ENCODE results near the gene CCSAP. TPM values are rescaled to one million over a fixed set of nuclear protein-coding genes. Genes with fewer than 3 reads are reported as not detected.

Gene CCSAP
- total RNA-seq, 2 donors from 2014 or later, result 9.3 to 10.9 TPM

DNA sequence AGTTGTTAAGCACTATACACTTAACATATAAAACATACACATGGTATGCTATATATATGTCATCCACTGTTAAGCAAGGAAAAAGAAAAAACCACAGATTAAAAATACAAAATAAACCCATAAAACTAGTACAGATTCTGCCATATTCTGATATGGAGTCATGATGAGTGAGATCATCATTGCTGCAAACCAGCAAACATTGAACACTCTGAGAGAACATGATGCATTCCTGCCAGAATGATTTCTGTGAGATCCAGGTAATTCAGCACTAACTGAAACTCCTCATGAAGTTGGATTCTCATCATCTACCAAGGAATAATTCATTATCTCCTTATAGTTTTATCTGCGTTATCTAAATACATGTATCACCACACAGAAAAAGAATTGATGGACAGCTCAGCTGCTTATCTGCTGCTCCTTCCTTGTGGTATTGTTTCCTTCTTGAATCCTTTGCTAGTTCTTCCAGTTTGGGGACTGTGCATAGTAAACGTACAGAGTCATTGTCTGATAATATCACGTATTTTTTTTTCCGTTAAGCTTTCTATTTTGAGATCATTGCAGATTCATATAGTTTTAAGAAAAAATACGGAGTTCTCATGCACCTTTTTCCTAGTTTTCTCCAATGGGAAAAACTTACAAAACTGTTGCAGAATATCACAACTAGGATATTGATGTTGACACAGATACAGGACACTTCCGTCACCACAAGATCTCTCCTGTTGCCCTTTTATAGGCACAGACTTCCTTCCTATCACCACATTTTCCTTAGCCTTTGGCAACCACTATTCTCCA lies 62.6 kb downstream of the CCSAP start:
- Mint-ChIP-seq H3K27me3 (ENCODE audit: insufficient read depth) (no peaks in the 10 kb centered on the region), H3K27ac (no peak overlapping the region), H3K9me3 (no peaks in the 10 kb centered on the region), H3K4me1 (peaks cover 6% of the 10 kb centered on the region), H3K36me3 (ENCODE audit: low read depth) (peaks cover 1% of the 10 kb centered on the region), H3K4me3 (no peak overlapping the region)
- Histone ChIP-seq H3K36me3 (ENCODE audit: control insufficient read depth, insufficient read depth, low read length) (no peaks in the 10 kb centered on the region), H3K4me3 (ENCODE audit: low read length) (no peak overlapping the region), H3K9me3 (ENCODE audit: control insufficient read depth, low read length) (no peaks in the 10 kb centered on the region), H3K27me3 (ENCODE audit: control insufficient read depth, insufficient read depth, low read length, poor library complexity, severe bottlenecking) (no peaks in the 10 kb centered on the region), H3K27ac (ENCODE audit: low read depth, low read length) (no peak overlapping the region), H3K4me1 (ENCODE audit: control insufficient read depth, insufficient read depth, low read length) (no peaks in the 10 kb centered on the region), H3K9ac (ENCODE audit: extremely low read depth, low read length, poor library complexity, severe bottlenecking) (no peak overlapping the region)
- TF ChIP-seq, protein P1, sequence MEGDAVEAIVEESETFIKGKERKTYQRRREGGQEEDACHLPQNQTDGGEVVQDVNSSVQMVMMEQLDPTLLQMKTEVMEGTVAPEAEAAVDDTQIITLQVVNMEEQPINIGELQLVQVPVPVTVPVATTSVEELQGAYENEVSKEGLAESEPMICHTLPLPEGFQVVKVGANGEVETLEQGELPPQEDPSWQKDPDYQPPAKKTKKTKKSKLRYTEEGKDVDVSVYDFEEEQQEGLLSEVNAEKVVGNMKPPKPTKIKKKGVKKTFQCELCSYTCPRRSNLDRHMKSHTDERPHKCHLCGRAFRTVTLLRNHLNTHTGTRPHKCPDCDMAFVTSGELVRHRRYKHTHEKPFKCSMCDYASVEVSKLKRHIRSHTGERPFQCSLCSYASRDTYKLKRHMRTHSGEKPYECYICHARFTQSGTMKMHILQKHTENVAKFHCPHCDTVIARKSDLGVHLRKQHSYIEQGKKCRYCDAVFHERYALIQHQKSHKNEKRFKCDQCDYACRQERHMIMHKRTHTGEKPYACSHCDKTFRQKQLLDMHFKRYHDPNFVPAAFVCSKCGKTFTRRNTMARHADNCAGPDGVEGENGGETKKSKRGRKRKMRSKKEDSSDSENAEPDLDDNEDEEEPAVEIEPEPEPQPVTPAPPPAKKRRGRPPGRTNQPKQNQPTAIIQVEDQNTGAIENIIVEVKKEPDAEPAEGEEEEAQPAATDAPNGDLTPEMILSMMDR (conservative IDR thresholded peaks at IDR 0.05), result no peak
- 95 to 97% methylated on average over 5 to 6 of the region's 6 CpGs for WGBS, 2 experiments (ENCODE audit: insufficient coverage in 1 of 2, insufficient read length in 1 of 2)
- no peak for DNase-seq

DNA sequence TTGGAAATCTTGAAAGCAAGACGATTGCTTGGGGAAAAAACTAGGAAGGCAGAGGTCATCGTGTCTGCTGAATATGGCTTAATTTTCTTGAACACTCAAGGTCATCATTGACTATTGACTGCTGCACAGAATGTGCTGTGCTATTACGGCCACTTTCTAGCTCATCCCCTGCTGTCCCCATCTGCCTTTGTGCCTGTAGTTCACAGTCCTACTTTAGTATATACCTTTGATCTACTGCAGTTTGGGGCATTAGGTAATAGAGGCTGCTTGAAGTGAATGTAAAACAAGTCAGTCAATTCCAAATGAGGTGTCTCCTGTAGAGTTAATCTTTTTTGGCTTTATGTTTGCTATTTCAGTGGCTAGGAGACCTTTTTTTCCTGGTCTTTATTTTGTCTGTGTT lies 63.6 kb downstream of the CCSAP start:
- DNase-seq, result no peak
- 84 to 86% methylated on average over 2 to 3 of the region's 3 CpGs for WGBS, 2 experiments (ENCODE audit: insufficient coverage in 1 of 2, insufficient read length in 1 of 2)
- Mint-ChIP-seq H3K27ac (no peak overlapping the region), H3K9me3 (no peaks in the 10 kb centered on the region), H3K36me3 (ENCODE audit: low read depth) (peaks cover 2% of the 10 kb centered on the region), H3K4me3 (no peak overlapping the region), H3K4me1 (peaks cover 4% of the 10 kb centered on the region), H3K27me3 (ENCODE audit: insufficient read depth) (no peaks in the 10 kb centered on the region)
- H3K9ac ChIP-seq (ENCODE audit: extremely low read depth, low read length, poor library complexity, severe bottlenecking), result no peak overlapping the region
- H3K4me3 ChIP-seq (ENCODE audit: low read length), result no peak overlapping the region
- H3K27ac ChIP-seq (ENCODE audit: low read depth, low read length), result no peak overlapping the region
- no peaks in the 10 kb centered on the region for H3K4me1 ChIP-seq (ENCODE audit: control insufficient read depth, insufficient read depth, low read length)
- TF ChIP-seq, protein P1 (conservative IDR thresholded peaks at IDR 0.05), result no peak
- no peaks in the 10 kb centered on the region for H3K36me3 ChIP-seq (ENCODE audit: control insufficient read depth, insufficient read depth, low read length)
- no peaks in the 10 kb centered on the region for H3K9me3 ChIP-seq (ENCODE audit: control insufficient read depth, low read length)
- no peaks in the 10 kb centered on the region for H3K27me3 ChIP-seq (ENCODE audit: control insufficient read depth, insufficient read depth, low read length, poor library complexity, severe bottlenecking)

DNA sequence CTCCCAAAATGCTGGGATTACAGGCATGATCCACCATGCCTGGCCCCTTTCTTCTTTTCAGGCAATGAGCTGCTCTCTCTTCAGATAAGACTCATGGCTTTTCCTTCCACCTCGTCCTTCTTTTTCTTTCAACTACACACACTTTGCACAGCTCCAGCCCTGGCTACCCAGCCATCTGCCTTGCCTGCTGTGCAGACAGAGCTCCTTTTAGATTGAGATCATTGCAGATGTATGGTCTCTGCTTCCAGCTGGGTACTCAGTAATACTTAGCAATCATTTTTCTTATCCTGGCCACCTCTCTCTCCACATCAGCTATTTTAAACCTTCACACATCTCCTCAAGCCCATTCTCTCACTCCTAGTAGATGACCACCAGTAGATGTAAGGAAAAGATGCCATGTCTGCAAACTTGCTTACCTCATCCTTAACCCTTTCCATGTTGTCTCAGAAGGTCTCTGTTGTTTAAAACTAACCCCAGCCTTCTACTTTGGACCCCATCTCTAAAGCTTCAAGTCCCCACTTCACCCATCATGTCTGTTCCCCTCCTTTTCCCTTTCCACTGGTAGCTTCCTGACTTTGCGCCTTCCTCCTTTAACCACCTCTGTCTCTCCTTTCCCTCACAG lies 64.6 kb downstream of the CCSAP start:
- no peaks in the 10 kb centered on the region for H3K9me3 ChIP-seq (ENCODE audit: control insufficient read depth, low read length)
- H3K4me1 Mint-ChIP-seq, result peaks cover 4% of the 10 kb centered on the region
- H3K36me3 Mint-ChIP-seq (ENCODE audit: low read depth), result peaks cover 2% of the 10 kb centered on the region
- no peaks in the 10 kb centered on the region for H3K27me3 ChIP-seq (ENCODE audit: control insufficient read depth, insufficient read depth, low read length, poor library complexity, severe bottlenecking)
- H3K27me3 Mint-ChIP-seq (ENCODE audit: insufficient read depth), result no peaks in the 10 kb centered on the region
- TF ChIP-seq, protein P1 (conservative IDR thresholded peaks at IDR 0.05), result no peak
- no peak overlapping the region for H3K4me3 ChIP-seq (ENCODE audit: low read length)
- no peaks in the 10 kb centered on the region for H3K9me3 Mint-ChIP-seq
- H3K36me3 ChIP-seq (ENCODE audit: control insufficient read depth, insufficient read depth, low read length), result no peaks in the 10 kb centered on the region
- DNase-seq, result no peak
- no peak overlapping the region for H3K27ac Mint-ChIP-seq
- H3K4me1 ChIP-seq (ENCODE audit: control insufficient read depth, insufficient read depth, low read length), result no peaks in the 10 kb centered on the region
- WGBS, 2 experiments (ENCODE audit: insufficient coverage in 1 of 2, insufficient read length in 1 of 2), result 88 to 96% methylated on average over 1 to 2 of the region's 2 CpGs
- H3K9ac ChIP-seq (ENCODE audit: extremely low read depth, low read length, poor library complexity, severe bottlenecking), result no peak overlapping the region
- no peak overlapping the region for H3K27ac ChIP-seq (ENCODE audit: low read depth, low read length)
- no peak overlapping the region for H3K4me3 Mint-ChIP-seq

Measured in endodermal cell (in vitro differentiated cells).